ENCODE measurements around the gene NAA16. TPM values are rescaled to one million over a fixed set of nuclear protein-coding genes. Genes with fewer than 3 reads are reported as not detected.

The NAA16 gene
- total RNA-seq, 2 donors from 2014 or later = 17.6 to 19.9 TPM

DNA sequence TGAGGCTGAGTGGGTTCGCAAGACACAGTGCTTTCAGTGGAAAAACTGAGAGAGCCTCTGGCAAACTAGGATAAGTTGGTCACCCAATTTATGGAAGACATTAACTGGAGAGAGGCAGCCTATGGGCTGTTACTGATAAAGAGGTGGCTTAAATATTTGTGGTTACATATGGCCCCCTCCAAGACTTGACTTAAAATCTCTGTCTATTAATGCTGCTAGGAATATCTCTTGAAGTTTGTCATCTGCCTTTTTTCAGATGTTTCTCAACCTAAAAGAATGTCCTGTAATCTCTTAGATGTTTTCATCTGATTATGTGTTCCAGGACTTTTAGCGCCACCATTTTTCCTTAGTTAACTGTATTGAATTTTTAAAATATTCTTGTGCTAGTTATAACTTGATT is 54.6 kb downstream of the NAA16 start:
- H3K27ac ChIP-seq = no peak overlapping the region
- H3K4me1 ChIP-seq (replicated peaks) = no peaks in the 10 kb centered on the region
- H3K36me3 ChIP-seq = peaks cover 0 to 3% of the 10 kb centered on the region in 2 donors
- H3K4me3 ChIP-seq = no peak overlapping the region
- no peak for DNase-seq (ENCODE audit: low spot score)
- TF ChIP-seq POLR2A (IDR thresholded peaks at IDR 0.05) = no peak
- TF ChIP-seq, protein P1, sequence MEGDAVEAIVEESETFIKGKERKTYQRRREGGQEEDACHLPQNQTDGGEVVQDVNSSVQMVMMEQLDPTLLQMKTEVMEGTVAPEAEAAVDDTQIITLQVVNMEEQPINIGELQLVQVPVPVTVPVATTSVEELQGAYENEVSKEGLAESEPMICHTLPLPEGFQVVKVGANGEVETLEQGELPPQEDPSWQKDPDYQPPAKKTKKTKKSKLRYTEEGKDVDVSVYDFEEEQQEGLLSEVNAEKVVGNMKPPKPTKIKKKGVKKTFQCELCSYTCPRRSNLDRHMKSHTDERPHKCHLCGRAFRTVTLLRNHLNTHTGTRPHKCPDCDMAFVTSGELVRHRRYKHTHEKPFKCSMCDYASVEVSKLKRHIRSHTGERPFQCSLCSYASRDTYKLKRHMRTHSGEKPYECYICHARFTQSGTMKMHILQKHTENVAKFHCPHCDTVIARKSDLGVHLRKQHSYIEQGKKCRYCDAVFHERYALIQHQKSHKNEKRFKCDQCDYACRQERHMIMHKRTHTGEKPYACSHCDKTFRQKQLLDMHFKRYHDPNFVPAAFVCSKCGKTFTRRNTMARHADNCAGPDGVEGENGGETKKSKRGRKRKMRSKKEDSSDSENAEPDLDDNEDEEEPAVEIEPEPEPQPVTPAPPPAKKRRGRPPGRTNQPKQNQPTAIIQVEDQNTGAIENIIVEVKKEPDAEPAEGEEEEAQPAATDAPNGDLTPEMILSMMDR (IDR thresholded peaks at IDR 0.05) = no peak
- TF ChIP-seq POLR2AphosphoS5 (IDR thresholded peaks at IDR 0.05) = no peak
- 93% methylated on average over 2 of the region's 2 CpGs for WGBS
- intact Hi-C loops (cut with DNase I) = no loop called here
- H3K27me3 ChIP-seq (replicated peaks; ENCODE audit: insufficient read depth) = no peaks in the 10 kb centered on the region
- H3K9me3 ChIP-seq = no peaks in the 10 kb centered on the region

DNA sequence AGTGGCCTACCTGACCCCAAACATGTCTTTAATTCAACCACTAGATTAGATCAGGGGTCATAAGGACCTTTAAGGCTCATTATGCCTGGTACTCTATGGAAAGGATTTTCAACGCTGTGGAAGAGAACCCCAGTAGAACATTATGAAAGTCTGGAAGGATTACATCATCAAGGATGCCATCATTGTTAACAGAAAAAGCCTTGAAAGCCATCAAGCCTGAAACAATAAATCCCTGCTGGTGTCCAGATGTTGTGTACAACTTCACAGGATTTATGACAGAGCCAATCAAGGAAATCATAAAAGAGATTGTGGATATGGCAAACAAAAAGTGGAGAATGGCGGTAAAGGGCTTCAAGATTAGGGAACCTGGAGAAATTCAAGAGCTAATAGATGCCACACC is 59.7 kb downstream of the NAA16 start:
- H3K4me1 ChIP-seq (replicated peaks) = no peaks in the 10 kb centered on the region
- DNase-seq (ENCODE audit: low spot score) = no peak
- intact Hi-C loops (cut with DNase I) = no loop called here
- WGBS = 96% methylated on average over 2 of the region's 2 CpGs
- no peak for TF ChIP-seq POLR2A (IDR thresholded peaks at IDR 0.05)
- TF ChIP-seq, protein P1 (IDR thresholded peaks at IDR 0.05) = no peak
- H3K9me3 ChIP-seq = no peaks in the 10 kb centered on the region
- H3K36me3 ChIP-seq = peaks cover 0 to 6% of the 10 kb centered on the region in 2 donors
- no peak overlapping the region for H3K27ac ChIP-seq
- H3K4me3 ChIP-seq = no peak overlapping the region
- no peaks in the 10 kb centered on the region for H3K27me3 ChIP-seq (replicated peaks; ENCODE audit: insufficient read depth)

DNA sequence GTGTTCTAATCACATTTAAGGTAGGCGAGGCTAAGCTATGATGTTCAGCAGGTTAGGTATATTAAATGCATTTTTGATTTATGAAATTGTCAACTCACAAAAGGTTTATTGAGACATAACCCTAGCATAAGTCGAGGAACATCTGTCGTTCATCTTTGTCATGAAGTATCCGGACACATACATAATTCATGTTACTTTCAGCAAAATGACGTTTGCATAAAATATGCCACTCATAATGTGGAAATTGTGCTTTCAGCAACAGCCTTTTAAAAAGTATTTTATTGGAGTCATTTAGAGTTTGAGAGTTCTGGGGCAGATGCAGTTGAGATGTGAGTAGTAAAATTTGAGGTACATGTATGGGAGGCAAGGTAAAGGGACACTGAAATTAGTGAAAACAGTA is 66.4 kb downstream of the NAA16 start:
- no peak overlapping the region for H3K27ac ChIP-seq
- H3K4me3 ChIP-seq = no peak overlapping the region
- no peaks in the 10 kb centered on the region for H3K4me1 ChIP-seq (replicated peaks)
- intact Hi-C loops (cut with DNase I) = no loop called here
- H3K9me3 ChIP-seq = no peaks in the 10 kb centered on the region
- TF ChIP-seq POLR2A (IDR thresholded peaks at IDR 0.05) (no peak), POLR2AphosphoS5 (IDR thresholded peaks at IDR 0.05) (no peak)
- TF ChIP-seq, protein P1 (IDR thresholded peaks at IDR 0.05) = no peak
- 78% methylated on average over 5 of the region's 5 CpGs for WGBS
- no peak for DNase-seq (ENCODE audit: low spot score)
- peaks cover 0 to 3% of the 10 kb centered on the region in 2 donors for H3K36me3 ChIP-seq
- no peaks in the 10 kb centered on the region for H3K27me3 ChIP-seq (replicated peaks; ENCODE audit: insufficient read depth)

DNA sequence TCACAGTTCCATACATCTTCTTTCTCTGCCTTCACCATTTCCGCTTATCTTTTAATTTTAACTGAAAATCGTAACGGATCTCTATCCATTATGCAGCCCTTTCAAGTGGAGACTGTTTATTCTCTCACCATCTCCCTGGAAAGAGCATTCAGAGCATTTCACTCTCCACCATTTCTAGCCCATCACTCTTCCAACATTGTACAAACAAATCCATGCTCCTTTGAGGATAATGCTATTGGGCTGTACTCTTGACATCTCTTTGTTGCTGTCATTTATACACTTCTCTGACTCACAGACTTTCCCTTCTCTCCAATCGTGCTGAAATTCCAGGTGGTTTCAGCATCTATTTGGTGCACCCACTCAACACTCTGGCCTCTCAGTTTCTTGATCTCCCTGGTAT is 71.4 kb downstream of the NAA16 start:
- H3K27ac ChIP-seq = no peak overlapping the region
- H3K4me3 ChIP-seq = no peak overlapping the region
- no peaks in the 10 kb centered on the region for H3K27me3 ChIP-seq (replicated peaks; ENCODE audit: insufficient read depth)
- TF ChIP-seq, protein P1 (IDR thresholded peaks at IDR 0.05) = no peak
- TF ChIP-seq POLR2AphosphoS5 (IDR thresholded peaks at IDR 0.05) = no peak
- no peak for TF ChIP-seq POLR2A (IDR thresholded peaks at IDR 0.05)
- 63% methylated on average over 4 of the region's 4 CpGs for WGBS
- no peak for DNase-seq (ENCODE audit: low spot score)
- H3K4me1 ChIP-seq (replicated peaks) = no peaks in the 10 kb centered on the region
- H3K36me3 ChIP-seq = no peaks in the 10 kb centered on the region
- intact Hi-C loops (cut with DNase I) = loop anchor here (10.0 kb wide), 2 partner anchors 272 to 732 kb away; no protein-coding TSS in a partner anchor
- H3K9me3 ChIP-seq = no peaks in the 10 kb centered on the region

DNA sequence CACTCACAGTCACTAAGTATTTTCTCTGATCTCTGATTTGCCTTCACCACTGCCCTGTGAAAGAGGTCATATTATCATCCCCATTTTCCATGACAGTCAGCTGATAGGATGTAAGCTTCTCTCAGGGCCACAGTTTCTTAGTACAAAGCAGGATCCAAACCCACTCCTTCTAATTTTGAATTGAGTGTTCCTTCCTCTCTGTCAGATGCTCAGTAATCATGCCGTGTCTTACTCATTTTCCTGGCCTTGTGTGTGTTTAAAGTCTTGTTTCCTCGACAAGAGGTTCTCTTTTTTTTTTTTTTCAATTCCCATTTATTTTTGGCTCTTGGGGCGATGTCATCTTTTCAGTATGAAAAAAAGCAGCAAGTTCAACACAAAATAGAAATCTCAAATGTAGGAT is 72.3 kb downstream of the NAA16 start:
- TF ChIP-seq POLR2AphosphoS5 (IDR thresholded peaks at IDR 0.05) = no peak
- TF ChIP-seq POLR2A (IDR thresholded peaks at IDR 0.05) = no peak
- TF ChIP-seq, protein P1 (IDR thresholded peaks at IDR 0.05) = no peak
- intact Hi-C loops (cut with DNase I) = loop anchor here (10.0 kb wide), 2 partner anchors 271 to 731 kb away; no protein-coding TSS in a partner anchor
- Histone ChIP-seq H3K36me3 (no peaks in the 10 kb centered on the region), H3K27me3 (replicated peaks; ENCODE audit: insufficient read depth) (no peaks in the 10 kb centered on the region), H3K27ac (no peak overlapping the region), H3K4me1 (replicated peaks) (no peaks in the 10 kb centered on the region), H3K9me3 (no peaks in the 10 kb centered on the region), H3K4me3 (no peak overlapping the region)
- no peak for DNase-seq (ENCODE audit: low spot score)
- WGBS = 60% methylated on average over 3 of the region's 3 CpGs
